GM12878 (cell line): ENCODE measurements around the gene TPP2.

ENCODE experiments used
- BHLHE40 ChIP-seq, 2 experiments: fragments of 450-650 bp in 1 of 2; IDR thresholded peaks; 2 replicates each; pipeline ENCODE4 v1.6.1; 2011 to 2017; ENCODE audit warnings: low read depth in 2 of 2, borderline replicate concordance in 1 of 2, improper control_type of control experiment in 1 of 2, low read length in 1 of 2, mild to moderate bottlenecking in 1 of 2
- CBX5 ChIP-seq: sonication (generic); IDR thresholded peaks from 2 replicates; pipeline ENCODE4 v1.6.1; 2016; ENCODE audit warnings: low read depth, moderate library complexity, mild to moderate bottlenecking, inconsistent platforms
- CTCF ChIP-seq, 3 experiments: IDR thresholded peaks in 2 of 3; conservative IDR thresholded peaks in 1 of 3; 2 replicates each; pipeline ENCODE4 v1.5.1; 2011; ENCODE audit warnings: low read depth in 3 of 3, low read length in 3 of 3, mild to moderate bottlenecking in 3 of 3, control low read depth in 2 of 3, moderate library complexity in 2 of 3, inconsistent platforms in 1 of 3, mixed read lengths in 1 of 3; ENCODE audit not compliant: control insufficient read depth in 2 of 3, insufficient read depth in 1 of 3; ENCODE audit errors: extremely low read depth in 1 of 3
- E2F4 ChIP-seq: IDR thresholded peaks from 2 replicates; pipeline ENCODE4 v1.6.1; 2012; ENCODE audit warnings: low read depth, low read length, improper control_type of control experiment
- EZH2 ChIP-seq: IDR thresholded peaks from 2 replicates; pipeline ENCODE4 v1.6.1; 2012; ENCODE audit warnings: low read depth, mild to moderate bottlenecking, control low read depth, inconsistent platforms, low read length, borderline replicate concordance; ENCODE audit not compliant: control insufficient read depth
- POLR2A ChIP-seq: IDR thresholded peaks from 2 replicates; pipeline ENCODE4 v1.6.1; 2011; ENCODE audit warnings: low read depth, mild to moderate bottlenecking, low read length
- RELA ChIP-seq: fragments of 450-650 bp; IDR thresholded peaks from 2 replicates; pipeline ENCODE4 v1.8.0; 2014; ENCODE audit warnings: borderline replicate concordance; ENCODE audit not compliant: partially characterized antibody
- SIN3A ChIP-seq: IDR thresholded peaks from 2 replicates; pipeline ENCODE4 v1.6.1; 2012; ENCODE audit warnings: low read depth, low read length, improper control_type of control experiment
- TARDBP ChIP-seq: IDR thresholded peaks from 2 replicates; pipeline ENCODE4 v1.6.1; 2016; ENCODE audit warnings: borderline replicate concordance
- ZNF274 ChIP-seq: IDR thresholded peaks from one replicate; pipeline ENCODE4 v1.8.0; 2011; ENCODE audit not compliant: insufficient read length, insufficient read depth
- TF ChIP-seq, protein P1 (sequence below): IDR thresholded peaks from 2 replicates; pipeline ENCODE4 v1.6.1; 2012; ENCODE audit warnings: low read length, inconsistent platforms

GRCh38 chr13:102708991-102709390 is 112.2 kb downstream of the TPP2 start:
- no peak for TF ChIP-seq POLR2A
- no peak for TF ChIP-seq CTCF (IDR thresholded peaks at IDR 0.05 in 2 of 3, conservative IDR thresholded peaks at IDR 0.05 in 1 of 3; ENCODE audit: control insufficient read depth in 2 of 3, extremely low read depth in 1 of 3, insufficient read depth in 1 of 3, low read depth in 3 of 3, low read length in 3 of 3)
- TF ChIP-seq RELA, result no peak
- TF ChIP-seq EZH2, result no peak
- no peak for TF ChIP-seq TARDBP
- no peak for TF ChIP-seq CBX5
- TF ChIP-seq, protein P1, sequence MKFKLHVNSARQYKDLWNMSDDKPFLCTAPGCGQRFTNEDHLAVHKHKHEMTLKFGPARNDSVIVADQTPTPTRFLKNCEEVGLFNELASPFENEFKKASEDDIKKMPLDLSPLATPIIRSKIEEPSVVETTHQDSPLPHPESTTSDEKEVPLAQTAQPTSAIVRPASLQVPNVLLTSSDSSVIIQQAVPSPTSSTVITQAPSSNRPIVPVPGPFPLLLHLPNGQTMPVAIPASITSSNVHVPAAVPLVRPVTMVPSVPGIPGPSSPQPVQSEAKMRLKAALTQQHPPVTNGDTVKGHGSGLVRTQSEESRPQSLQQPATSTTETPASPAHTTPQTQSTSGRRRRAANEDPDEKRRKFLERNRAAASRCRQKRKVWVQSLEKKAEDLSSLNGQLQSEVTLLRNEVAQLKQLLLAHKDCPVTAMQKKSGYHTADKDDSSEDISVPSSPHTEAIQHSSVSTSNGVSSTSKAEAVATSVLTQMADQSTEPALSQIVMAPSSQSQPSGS, result no peak
- TF ChIP-seq SIN3A, result no peak
- no peak for TF ChIP-seq ZNF274
- no peak for TF ChIP-seq BHLHE40 (IDR thresholded peaks at IDR 0.05; ENCODE audit: borderline replicate concordance in 1 of 2, low read depth in 2 of 2, low read length in 1 of 2)
- TF ChIP-seq E2F4, result no peak
